ENCODE measurements around the gene ZNF385D.

DNA sequence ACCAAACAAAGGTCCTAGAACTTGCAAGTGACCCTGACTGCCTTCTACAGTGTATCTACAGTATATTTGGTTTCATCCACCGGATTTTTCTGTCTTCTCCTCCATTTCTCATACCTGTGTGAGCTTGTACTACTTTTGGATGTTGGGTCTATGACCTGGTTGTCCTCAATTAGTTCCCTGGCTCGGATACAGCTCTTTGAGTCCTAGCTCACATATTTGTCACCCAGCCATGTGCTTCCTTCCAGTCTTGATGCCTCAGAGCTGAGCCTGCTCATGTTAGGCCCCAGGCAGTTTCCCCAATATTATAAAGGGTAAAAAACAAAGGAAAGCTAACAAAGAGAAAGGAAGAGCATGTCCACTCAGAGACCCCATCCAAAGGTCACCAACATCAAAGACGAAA is 28.2 kb downstream of the ZNF385D start:
- TF ChIP-seq, protein P1, sequence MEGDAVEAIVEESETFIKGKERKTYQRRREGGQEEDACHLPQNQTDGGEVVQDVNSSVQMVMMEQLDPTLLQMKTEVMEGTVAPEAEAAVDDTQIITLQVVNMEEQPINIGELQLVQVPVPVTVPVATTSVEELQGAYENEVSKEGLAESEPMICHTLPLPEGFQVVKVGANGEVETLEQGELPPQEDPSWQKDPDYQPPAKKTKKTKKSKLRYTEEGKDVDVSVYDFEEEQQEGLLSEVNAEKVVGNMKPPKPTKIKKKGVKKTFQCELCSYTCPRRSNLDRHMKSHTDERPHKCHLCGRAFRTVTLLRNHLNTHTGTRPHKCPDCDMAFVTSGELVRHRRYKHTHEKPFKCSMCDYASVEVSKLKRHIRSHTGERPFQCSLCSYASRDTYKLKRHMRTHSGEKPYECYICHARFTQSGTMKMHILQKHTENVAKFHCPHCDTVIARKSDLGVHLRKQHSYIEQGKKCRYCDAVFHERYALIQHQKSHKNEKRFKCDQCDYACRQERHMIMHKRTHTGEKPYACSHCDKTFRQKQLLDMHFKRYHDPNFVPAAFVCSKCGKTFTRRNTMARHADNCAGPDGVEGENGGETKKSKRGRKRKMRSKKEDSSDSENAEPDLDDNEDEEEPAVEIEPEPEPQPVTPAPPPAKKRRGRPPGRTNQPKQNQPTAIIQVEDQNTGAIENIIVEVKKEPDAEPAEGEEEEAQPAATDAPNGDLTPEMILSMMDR (IDR thresholded peaks at IDR 0.05): no peak
- no peak for TF ChIP-seq POLR2A (IDR thresholded peaks at IDR 0.05)
